GM12891 (cell line): ENCODE measurements around the gene SLN.
A peak's percentile ranks its signal among the peaks of the same experiment; 100 is the strongest.

Experiments used
- DNase-seq: peaks from one replicate; pipeline ENCODE4 v3.0.0; 2011; ENCODE audit warnings: low spot score; ENCODE audit not compliant: insufficient read length
- FAIRE-seq: peaks from 2 replicates; lab custom pipeline; 2011; peaks lifted over from hg19 to GRCh38; lab: Jason Lieb, UNC
- PAX5 ChIP-seq: IDR thresholded peaks from 2 replicates; pipeline ENCODE4 v1.6.1; 2011; ENCODE audit warnings: low read length, moderate library complexity, mild to moderate bottlenecking; ENCODE audit not compliant: insufficient read depth, severe bottlenecking
- POLR2A ChIP-seq: IDR thresholded peaks from 2 replicates; pipeline ENCODE4 v1.6.1; 2011; ENCODE audit warnings: low read depth, low read length, control low read depth
- POLR2AphosphoS5 ChIP-seq: IDR thresholded peaks from 2 replicates; pipeline ENCODE4 v1.6.1; 2011; ENCODE audit warnings: low read depth, low read length, control low read depth
- POU2F2 ChIP-seq: IDR thresholded peaks from 2 replicates; pipeline ENCODE4 v1.6.1; 2011; ENCODE audit warnings: low read depth, mild to moderate bottlenecking, control low read depth, low read length, moderate library complexity
- SPI1 ChIP-seq: IDR thresholded peaks from 2 replicates; pipeline ENCODE4 v1.6.1; 2011; ENCODE audit warnings: low read depth, low read length, control low read depth
- TAF1 ChIP-seq: IDR thresholded peaks from 2 replicates; pipeline ENCODE4 v1.6.1; 2011; ENCODE audit warnings: low read depth, low read length, control low read depth

Gene SLN

DNA sequence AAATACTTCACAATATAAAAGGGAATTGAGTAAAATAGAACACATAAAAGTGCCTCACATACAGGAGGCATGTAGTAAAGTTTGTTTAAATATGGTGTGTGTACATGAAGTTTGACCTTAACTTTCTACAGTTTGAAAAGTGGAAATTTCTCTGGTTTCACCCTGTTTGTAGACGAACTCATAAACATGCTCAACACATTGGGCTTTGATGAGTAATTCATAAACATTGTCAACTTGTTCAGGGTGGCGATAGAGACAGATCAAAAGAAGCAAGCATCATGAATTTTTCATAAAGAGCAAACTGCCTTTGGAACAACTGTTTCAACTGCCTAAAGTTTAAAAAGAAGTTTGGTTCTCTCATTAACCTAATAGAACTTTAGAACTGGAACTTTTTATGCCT, 9.1 kb downstream of the SLN start:
- FAIRE-seq: no peak
- TF ChIP-seq POU2F2 (no peak), POLR2A (no peak), POLR2AphosphoS5 (no peak), SPI1 (no peak), PAX5 (no peak)
- DNase-seq: no peak

DNA sequence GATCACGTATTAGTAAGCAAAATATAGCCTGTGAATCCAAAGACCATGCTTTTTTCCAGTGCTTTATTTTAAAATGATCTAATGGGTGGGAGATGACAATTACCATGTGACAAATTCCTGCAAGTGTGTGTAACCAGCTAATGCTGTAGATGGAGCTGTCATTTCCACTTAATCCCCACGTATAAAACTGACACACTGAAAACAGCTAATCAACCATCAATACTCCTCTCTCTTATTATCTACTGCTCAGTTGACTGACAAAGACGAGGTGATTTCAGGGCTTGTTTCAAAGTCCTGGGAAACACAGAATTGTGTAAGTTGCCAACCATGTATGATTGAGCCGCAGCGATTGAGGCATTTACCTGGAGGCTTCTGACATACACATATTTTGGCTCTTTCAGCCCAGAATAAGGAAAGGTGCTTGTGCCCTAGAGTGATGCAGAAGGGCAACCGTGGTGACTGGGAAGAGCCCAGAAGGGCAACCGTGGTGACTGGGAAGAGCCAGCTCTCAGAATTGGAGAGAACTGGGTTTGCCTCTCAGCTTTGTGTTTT, 9.7 kb downstream of the SLN start:
- FAIRE-seq: no peak
- DNase-seq: no peak
- no peak for TF ChIP-seq PAX5

DNA sequence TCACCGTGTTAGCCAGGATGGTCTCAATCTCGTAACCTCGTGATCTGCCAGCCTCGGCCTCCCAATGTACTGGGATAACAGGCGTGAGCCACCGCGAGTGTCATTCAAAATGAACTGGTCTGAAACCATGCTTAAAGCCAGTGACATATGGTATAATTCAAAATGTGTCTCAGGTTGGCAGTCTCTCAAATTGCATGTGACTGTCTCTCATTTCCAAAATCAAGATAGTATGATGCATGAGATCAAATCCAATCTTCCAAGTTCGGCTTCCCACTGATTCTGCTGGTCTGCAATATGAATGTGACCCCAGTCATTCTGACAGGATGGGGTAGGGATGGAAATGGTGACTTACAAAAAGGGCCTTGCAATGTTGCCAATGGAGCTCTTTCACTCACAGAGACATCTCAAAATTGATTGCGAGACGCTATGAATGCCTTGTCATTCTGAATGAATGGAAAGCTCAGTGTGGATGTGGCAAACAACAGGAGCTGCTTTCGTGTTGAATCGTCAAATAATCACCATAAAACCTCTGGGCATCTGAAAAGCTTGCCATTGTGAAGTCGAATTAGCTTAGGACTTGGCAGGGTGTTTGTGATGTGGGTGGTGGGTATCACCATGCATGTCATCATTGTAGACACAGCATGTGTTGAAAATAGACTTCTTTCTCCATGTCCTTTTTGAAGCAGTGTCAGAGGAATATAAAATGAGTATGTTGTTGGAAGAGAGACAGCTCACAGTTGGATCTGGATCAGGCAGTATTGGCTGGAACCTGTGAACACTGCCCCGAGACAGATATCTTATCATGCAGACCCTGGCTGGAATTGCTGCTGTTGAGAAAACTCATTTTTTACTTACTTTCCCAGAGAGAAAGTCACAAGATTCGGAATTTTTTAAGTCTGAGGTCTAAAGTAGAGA, 12.2 kb downstream of the SLN start:
- DNase-seq (no peak), FAIRE-seq (no peak)
- TF ChIP-seq SPI1: no peak
- no peak for TF ChIP-seq POLR2A
- TF ChIP-seq PAX5: no peak
- TF ChIP-seq POU2F2: no peak
- TF ChIP-seq POLR2AphosphoS5: no peak
- no peak for TF ChIP-seq TAF1

DNA sequence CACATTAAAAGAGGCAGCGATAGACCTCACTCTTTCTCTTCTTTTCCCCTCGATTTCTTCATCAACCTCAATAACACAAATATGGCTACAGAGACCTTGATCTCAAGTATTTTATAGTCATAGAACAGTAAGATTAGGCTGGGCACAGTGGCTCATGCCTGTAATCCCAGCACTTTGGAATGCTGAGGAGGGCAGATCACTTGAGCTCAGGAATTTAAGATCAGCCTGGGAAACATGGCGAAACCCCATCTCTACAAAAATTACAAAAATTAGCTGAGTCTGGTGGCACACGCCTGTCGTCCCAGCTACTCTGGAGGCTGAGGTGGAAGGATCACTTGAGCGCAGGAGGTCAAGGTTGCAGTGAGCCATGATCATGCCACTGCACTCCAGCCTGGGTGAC, 14.6 kb downstream of the SLN start:
- TF ChIP-seq PAX5: no peak
- no peak for TF ChIP-seq TAF1
- no peak for TF ChIP-seq POU2F2
- TF ChIP-seq POLR2AphosphoS5: no peak
- no peak for DNase-seq
- no peak for FAIRE-seq

DNA sequence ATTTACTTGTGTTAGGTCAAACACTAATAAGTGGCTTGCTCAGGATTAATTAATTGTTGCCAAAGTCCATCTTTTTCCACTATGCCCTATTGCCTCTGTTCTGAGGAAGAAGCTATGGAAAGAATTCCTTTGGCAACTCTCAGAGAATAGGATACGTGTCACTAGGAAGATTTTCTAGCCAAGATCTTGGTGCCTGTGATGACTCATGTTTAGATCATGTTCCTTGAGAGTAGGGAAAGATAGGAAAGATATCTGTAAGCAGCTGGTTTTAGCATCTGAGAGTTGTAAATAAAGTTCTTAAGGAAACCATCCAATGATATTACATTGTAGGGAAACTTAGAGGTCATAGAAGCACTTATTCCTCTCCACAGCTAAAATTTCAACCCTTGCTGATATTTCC, 15.7 kb downstream of the SLN start:
- no peak for DNase-seq
- FAIRE-seq: no peak
- no peak for TF ChIP-seq TAF1
- TF ChIP-seq POU2F2: no peak
- no peak for TF ChIP-seq POLR2A
- no peak for TF ChIP-seq PAX5
- no peak for TF ChIP-seq SPI1
- TF ChIP-seq POLR2AphosphoS5: no peak

DNA sequence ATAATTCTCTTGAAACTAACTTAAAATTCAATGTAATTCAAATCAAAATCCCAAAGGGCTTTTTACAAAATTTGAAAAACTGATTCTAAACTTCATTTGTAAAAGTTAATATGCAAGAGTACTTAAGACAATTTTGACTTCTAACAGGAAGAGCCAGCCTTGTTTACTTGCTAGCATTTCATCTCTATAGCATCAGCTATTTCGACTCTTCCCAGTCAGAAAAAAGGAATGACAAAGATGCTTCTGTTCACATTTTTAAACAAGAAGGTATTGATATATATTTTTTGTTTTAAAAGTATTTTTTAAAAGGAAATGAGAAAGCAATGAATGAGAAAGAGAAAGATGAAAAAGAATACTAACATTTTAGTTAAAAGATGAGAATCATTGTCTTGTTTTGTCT, 16.4 kb downstream of the SLN start:
- no peak for TF ChIP-seq SPI1
- TF ChIP-seq TAF1: no peak
- TF ChIP-seq POU2F2: no peak
- no peak for TF ChIP-seq POLR2A
- no peak for TF ChIP-seq POLR2AphosphoS5
- no peak for TF ChIP-seq PAX5
- DNase-seq (no peak), FAIRE-seq (no peak)

DNA sequence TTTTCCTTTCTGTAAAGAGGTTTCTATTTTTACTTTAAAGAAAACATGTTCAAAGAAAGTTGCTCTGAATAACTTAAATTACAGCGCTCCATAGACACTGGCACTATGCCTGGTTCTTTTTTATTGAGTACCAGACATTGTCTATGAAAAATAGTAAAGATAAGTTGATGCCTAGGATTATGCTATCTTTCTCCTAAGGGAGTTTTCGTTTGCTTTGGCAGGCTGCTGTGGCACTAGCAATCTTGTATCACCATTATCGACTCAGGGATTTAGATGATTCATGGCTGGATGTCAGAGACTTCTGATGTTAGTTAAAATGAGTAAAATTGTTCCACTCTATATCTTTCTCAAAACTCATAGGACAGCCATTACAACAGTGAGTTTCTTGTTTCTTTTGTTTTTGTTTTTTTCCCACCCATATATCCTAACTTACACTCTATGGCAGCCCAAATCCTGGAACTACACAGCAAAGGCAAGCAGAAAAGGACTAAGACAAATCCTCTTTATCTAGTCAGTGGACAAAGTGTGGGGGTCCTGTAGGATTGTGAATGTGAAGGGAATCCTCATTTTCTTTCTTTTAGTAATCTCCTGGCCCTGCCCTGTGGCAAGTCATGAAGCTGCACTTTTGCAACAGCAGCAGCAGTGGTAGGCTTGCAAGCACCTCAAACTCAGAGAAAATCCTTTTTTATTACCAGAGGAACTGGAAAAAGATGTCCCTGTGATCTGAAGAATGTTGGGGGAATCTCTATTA, 20.7 kb downstream of the SLN start:
- no peak for FAIRE-seq
- no peak for DNase-seq
- TF ChIP-seq POLR2A (no peak), SPI1 (no peak), TAF1 (no peak), PAX5 (no peak), POU2F2 (no peak), POLR2AphosphoS5 (no peak)

DNA sequence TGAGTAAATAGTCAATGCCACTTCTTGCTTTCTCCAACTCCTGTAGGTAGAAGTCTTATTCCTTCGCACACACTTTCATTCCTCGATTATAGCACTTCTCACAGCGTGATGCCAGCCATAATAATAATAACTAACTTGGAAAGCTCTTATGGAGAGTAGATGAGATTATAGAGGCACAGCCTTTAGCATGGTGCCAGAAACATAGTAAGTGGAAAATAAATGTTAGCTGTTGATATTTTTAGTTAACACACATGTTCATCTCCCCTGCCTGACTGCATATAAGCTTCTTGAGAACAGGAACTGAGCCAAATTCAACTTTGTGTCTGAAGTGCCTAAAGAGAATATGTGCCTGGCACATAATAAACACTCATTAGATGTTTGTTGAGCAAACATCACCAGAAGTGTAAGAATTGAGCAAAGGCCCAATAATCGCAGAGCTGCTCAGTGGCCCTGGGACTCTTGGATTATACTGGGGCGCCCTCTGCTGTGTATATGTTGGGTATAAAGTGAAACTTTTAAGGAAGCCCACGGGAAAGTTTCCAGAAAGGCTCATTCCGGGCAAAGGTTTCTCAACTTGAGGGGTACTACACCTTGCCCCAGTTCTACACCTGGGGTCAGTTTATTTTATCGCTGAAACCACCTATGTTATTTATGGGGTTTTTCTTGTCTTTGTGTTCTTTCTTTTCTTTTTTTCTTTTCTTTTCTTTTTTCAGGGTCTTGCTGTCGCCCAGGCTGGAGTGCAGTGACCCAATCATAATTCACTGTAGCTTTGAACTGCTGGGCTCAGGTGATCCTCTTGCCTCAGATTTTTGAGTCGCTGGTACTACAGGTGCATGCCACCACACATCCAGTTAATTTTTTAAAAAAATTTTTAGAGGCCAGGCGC, 22.3 kb downstream of the SLN start:
- peak; percentile 5 for FAIRE-seq
- TF ChIP-seq TAF1 (no peak), POLR2A (no peak), POU2F2 (no peak), PAX5 (no peak), POLR2AphosphoS5 (no peak), SPI1 (no peak)

DNA sequence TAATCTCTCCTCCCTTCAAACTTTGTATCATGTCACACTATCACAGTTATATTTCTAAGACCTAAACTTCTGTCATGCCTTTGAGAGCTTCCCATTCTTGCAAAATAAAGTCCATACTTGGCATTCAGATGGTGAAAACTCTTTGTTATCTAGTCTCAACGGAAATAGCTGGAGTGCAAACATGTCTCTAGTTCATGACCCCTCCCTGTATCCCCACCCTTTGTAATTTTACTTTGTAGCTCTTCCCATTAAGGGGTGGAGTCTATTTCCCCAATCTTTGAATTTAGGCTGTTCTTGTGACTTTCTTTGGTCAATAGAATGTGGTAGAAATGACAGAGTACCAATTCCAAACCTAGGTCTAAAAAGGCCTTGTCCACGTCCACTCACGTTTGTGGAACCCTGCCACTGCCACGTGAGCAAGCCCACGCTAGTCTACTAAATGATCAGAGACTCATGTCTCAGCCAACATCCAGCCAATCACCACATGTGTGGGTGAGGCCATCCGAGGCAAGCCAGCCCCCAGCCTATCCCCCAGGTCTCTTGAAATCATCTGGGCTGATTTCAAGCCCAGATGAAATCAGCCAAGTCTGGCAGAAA, 23.4 kb downstream of the SLN start:
- DNase-seq (no peak), FAIRE-seq (no peak)
- TF ChIP-seq PAX5 (no peak), POLR2A (no peak), SPI1 (no peak), TAF1 (no peak), POLR2AphosphoS5 (no peak), POU2F2 (no peak)

More for the DNA sequence above, 22.3 kb downstream of the SLN start:
- peak; percentile 12 for DNase-seq
